GM21717 (cell line): ENCODE data around the gene PIGK.

Experiments used
- ATAC-seq: cut with Tn5 transposase; IDR thresholded peaks from one replicate; pipeline ENCODE4 v1.9.1; 2021; ENCODE audit warnings: mild to moderate bottlenecking, moderate library complexity; ENCODE audit not compliant: unreplicated experiment

PIGK gene

GRCh38 chr1:77044133-77044849 lies 174.9 kb downstream of the PIGK start:
- ATAC-seq, result no peak

GRCh38 chr1:77040826-77041225 lies 178.4 kb downstream of the PIGK start:
- ATAC-seq, result no peak

- ATAC-seq, result no peak
These were observed 179.5 kb downstream of the PIGK start for GRCh38 chr1:77039739-77040138.

GRCh38 chr1:77039111-77039510 lies 180.1 kb downstream of the PIGK start:
- no peak for ATAC-seq
